D721Med (cell line): ENCODE measurements around the gene ZNF165.
"Not testable (repeated sequence)": the region's sequence is repeated elsewhere in the genome, so short reads cannot be mapped to it uniquely, and the experiment has no call there.

ENCODE experiments used
- DNase-seq: peaks from one replicate; pipeline ENCODE4 v3.0.0; 2011; ENCODE audit warnings: low spot score; ENCODE audit not compliant: insufficient read length
- FAIRE-seq: peaks from 2 replicates; lab custom pipeline; 2011; peaks lifted over from hg19 to GRCh38; lab: Jason Lieb, UNC
- TF ChIP-seq, protein P1 (sequence below): IDR thresholded peaks from 2 replicates; pipeline ENCODE4 v1.5.1; 2012; ENCODE audit warnings: mild to moderate bottlenecking, control low read depth; ENCODE audit not compliant: insufficient read depth; ENCODE audit errors: missing control alignments

ZNF165 gene

DNA sequence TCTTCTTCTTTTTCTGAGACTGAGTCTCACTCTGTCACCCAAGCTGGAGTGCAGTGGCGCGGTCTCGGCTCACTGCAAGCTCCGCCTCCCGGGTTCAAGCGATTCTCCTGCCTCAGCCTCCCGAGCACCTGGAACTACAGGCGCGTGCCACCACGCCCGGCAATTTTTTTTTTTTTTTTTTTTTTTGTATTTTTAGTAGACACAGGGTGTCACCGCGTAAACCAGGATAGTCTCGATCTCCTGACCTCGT is at the start of gene ZNF165:
TSS of gene ZNF165 (plus strand) at position 188 of the 250 bp plus-strand sequence. CDS start 4,913 bp downstream, outside the sequence.
- not testable (repeated sequence) for FAIRE-seq, DNase-seq

- TF ChIP-seq, protein P1, sequence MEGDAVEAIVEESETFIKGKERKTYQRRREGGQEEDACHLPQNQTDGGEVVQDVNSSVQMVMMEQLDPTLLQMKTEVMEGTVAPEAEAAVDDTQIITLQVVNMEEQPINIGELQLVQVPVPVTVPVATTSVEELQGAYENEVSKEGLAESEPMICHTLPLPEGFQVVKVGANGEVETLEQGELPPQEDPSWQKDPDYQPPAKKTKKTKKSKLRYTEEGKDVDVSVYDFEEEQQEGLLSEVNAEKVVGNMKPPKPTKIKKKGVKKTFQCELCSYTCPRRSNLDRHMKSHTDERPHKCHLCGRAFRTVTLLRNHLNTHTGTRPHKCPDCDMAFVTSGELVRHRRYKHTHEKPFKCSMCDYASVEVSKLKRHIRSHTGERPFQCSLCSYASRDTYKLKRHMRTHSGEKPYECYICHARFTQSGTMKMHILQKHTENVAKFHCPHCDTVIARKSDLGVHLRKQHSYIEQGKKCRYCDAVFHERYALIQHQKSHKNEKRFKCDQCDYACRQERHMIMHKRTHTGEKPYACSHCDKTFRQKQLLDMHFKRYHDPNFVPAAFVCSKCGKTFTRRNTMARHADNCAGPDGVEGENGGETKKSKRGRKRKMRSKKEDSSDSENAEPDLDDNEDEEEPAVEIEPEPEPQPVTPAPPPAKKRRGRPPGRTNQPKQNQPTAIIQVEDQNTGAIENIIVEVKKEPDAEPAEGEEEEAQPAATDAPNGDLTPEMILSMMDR: no peak
- FAIRE-seq (no peak), DNase-seq (no peak)
Measured at GRCh38 chr6:28053584-28053983, 26.8 kb upstream of the ZNF165 start.

DNA sequence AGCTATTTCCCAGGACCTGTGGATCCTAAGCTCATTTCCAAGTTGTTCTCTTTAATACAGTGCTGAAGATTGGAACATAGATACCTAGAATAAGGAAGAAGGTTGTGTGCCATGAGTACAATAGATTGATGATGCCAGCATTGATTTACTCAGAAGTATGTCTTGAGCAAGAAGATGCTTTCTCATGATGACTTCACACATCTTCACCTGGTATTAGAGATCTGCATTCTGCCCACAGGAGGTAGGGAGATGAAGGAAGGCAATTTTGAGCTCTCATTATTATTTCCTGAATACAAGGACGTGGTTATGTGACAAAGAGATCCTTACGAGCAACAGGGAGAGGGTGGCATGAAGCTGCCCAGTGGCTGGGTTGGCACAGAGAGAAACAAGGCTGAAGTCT is 20.0 kb upstream of the ZNF165 start:
- TF ChIP-seq, protein P1: no peak
- FAIRE-seq (no peak), DNase-seq (no peak)

DNA sequence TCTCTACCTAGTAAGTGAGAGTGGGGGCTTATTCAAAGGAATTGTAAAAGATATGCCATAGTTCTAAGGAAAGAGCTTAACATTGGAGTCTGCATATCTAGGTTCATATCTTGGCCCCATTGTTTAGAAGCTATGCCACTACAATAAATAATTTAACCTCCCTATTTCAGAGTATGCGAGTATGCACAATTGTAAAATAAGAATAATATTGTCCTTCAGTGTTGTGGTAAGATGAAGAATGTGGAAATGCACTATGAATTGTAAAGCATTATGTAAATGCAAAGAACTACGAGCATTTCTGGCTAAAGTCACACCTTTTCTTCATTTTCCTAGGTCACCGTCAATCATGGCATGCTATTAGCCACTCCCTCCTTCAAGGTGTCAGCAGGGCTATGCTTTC is 16.1 kb upstream of the ZNF165 start:
- TF ChIP-seq, protein P1: no peak
- DNase-seq (no peak), FAIRE-seq (no peak)

GRCh38 chr6:28068067-28068466 is 12.3 kb upstream of the ZNF165 start:
- DNase-seq (no peak), FAIRE-seq (no peak)
- TF ChIP-seq, protein P1: no peak

- not testable (repeated sequence) for DNase-seq, FAIRE-seq
Measured at GRCh38 chr6:28070968-28071367, 9.4 kb upstream of the ZNF165 start.

DNA sequence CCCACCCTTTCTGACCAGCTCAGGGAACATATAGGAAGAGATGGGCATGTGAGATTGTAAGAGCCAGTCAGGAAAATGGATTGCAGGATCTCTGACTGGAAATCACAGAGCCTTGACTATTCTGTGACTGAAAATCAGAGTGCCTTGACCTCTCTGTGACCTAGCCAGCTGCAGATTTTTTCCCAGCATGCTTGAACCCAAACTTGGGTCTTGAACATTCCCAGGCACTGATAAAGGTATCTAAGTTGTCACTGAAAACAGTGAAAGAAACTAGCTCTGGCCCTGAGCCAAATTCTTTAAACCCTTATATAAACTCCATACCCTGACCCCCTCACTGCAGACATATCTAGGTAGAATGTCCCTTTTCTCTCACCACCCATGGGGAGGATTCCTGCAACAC is 2.3 kb upstream of the ZNF165 start:
- FAIRE-seq (no peak), DNase-seq (no peak)
- TF ChIP-seq, protein P1: no peak

- FAIRE-seq: no peak
- no peak for DNase-seq
- TF ChIP-seq, protein P1: no peak
Measured at GRCh38 chr6:28078836-28079235, 1.5 kb upstream of the ZNF165 start.
